ENCODE measurements around the gene CEBPG. TPM values are rescaled to one million over a fixed set of nuclear protein-coding genes. Genes with fewer than 3 reads are reported as not detected.
A peak's percentile ranks its signal among the peaks of the same experiment; 100 is the strongest.

Gene CEBPG
- total RNA-seq, 4 donors from 2014 or later = 18.5 to 31.6 (median 26.8) TPM

- H3K4me1 ChIP-seq = peaks cover 15 to 67% (median 35%) of the 10 kb centered on the region in 3 donors
- TF ChIP-seq POLR2A (IDR thresholded peaks at IDR 0.05) (no peak), CTCF (IDR thresholded peaks at IDR 0.05) (no peak)
- peaks cover 0 to 38% (median 4%) of the 10 kb centered on the region in 3 donors for H3K36me3 ChIP-seq
- WGBS, 2 donors = 76 to 82% methylated on average over 12 of the region's 12 CpGs
- no peaks in the 10 kb centered on the region for H3K27me3 ChIP-seq
- no peak for DNase-seq
- no peak overlapping the region for H3K4me3 ChIP-seq
- no peaks in the 10 kb centered on the region for H3K9me3 ChIP-seq
- intact Hi-C loops (cut with DNase I) = no loop called here
- peak overlapping the region; percentile 63 to 99 (median 98) for H3K27ac ChIP-seq
These were observed 4.3 kb downstream of the CEBPG start for GRCh38 chr19:33377586-33378475.

- peaks cover 15 to 61% (median 35%) of the 10 kb centered on the region in 3 donors for H3K4me1 ChIP-seq
- no peak overlapping the region for H3K27ac ChIP-seq
- no peaks in the 10 kb centered on the region for H3K9me3 ChIP-seq
- H3K36me3 ChIP-seq = peaks cover 0 to 46% (median 4%) of the 10 kb centered on the region in 3 donors
- intact Hi-C loops (cut with DNase I) = no loop called here
- WGBS, 2 donors = 87 to 88% methylated on average over 16 of the region's 16 CpGs
- no peaks in the 10 kb centered on the region for H3K27me3 ChIP-seq
- DNase-seq = no peak
- TF ChIP-seq CTCF (IDR thresholded peaks at IDR 0.05) (no peak), POLR2A (IDR thresholded peaks at IDR 0.05) (no peak)
- H3K4me3 ChIP-seq = no peak overlapping the region
These were observed 5.8 kb downstream of the CEBPG start for GRCh38 chr19:33379151-33379829.

- no peak for TF ChIP-seq POLR2A (IDR thresholded peaks at IDR 0.05)
- no peak for TF ChIP-seq CTCF (IDR thresholded peaks at IDR 0.05)
- Histone ChIP-seq H3K4me3 (no peak overlapping the region), H3K4me1 (peaks cover 3 to 51% (median 21%) of the 10 kb centered on the region in 3 donors), H3K9me3 (no peaks in the 10 kb centered on the region), H3K27ac (no peak overlapping the region), H3K27me3 (no peaks in the 10 kb centered on the region), H3K36me3 (peaks cover 0 to 50% (median 4%) of the 10 kb centered on the region in 3 donors)
- 91 to 100% methylated on average over 4 of the region's 4 CpGs for WGBS, 2 donors
- DNase-seq = no peak
- intact Hi-C loops (cut with DNase I) = no loop called here
These were observed 7.6 kb downstream of the CEBPG start for GRCh38 chr19:33381101-33381500.

GRCh38 chr19:33382006-33382405 is 8.5 kb downstream of the CEBPG start:
- WGBS, 2 donors = 92 to 93% methylated on average over 4 of the region's 4 CpGs
- DNase-seq = no peak
- Histone ChIP-seq H3K9me3 (no peaks in the 10 kb centered on the region), H3K4me3 (no peak overlapping the region), H3K27ac (no peak overlapping the region), H3K36me3 (peaks cover under 1 to 60% (median 4%) of the 10 kb centered on the region in 3 donors), H3K27me3 (no peaks in the 10 kb centered on the region), H3K4me1 (peaks cover 0 to 51% (median 15%) of the 10 kb centered on the region in 3 donors)
- intact Hi-C loops (cut with DNase I) = no loop called here
- no peak for TF ChIP-seq CTCF (IDR thresholded peaks at IDR 0.05)
- no peak for TF ChIP-seq POLR2A (IDR thresholded peaks at IDR 0.05)

GRCh38 chr19:33382982-33383381 is 9.5 kb downstream of the CEBPG start:
- peaks cover 4 to 69% (median 6%) of the 10 kb centered on the region in 3 donors for H3K36me3 ChIP-seq
- WGBS, 2 donors = 92 to 93% methylated on average over 4 of the region's 4 CpGs
- H3K27ac ChIP-seq = no peak overlapping the region
- no peaks in the 10 kb centered on the region for H3K9me3 ChIP-seq
- intact Hi-C loops (cut with DNase I) = no loop called here
- peaks cover 0 to 47% (median 6%) of the 10 kb centered on the region in 3 donors for H3K4me1 ChIP-seq
- no peak for DNase-seq
- no peak for TF ChIP-seq CTCF (IDR thresholded peaks at IDR 0.05)
- TF ChIP-seq POLR2A (IDR thresholded peaks at IDR 0.05) = no peak
- H3K27me3 ChIP-seq = no peaks in the 10 kb centered on the region
- H3K4me3 ChIP-seq = no peak overlapping the region

Measured in esophagus squamous epithelium (tissue), 5 donors.